DMS 273 (cell line): ENCODE measurements around the gene NLGN3.
"Not testable (repeated sequence)": the region's sequence is repeated elsewhere in the genome, so short reads cannot be mapped to it uniquely, and the experiment has no call there.

Experiments used
- DNase-seq: peaks from one replicate; lab custom pipeline; 2025; ENCODE audit not compliant: unreplicated experiment; lab: John Stamatoyannopoulos, UW

The NLGN3 gene

DNA sequence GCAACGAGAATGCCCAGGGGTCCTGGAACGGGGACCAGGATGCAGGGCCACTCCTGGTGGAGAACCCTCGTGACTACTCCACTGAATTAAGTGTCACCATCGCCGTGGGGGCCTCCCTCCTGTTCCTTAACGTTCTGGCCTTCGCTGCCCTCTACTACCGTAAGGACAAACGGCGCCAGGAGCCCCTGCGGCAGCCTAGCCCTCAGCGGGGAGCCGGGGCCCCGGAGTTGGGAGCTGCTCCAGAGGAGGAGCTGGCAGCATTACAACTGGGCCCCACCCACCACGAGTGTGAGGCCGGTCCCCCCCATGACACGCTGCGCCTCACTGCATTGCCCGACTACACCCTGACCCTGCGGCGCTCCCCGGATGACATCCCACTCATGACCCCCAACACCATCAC lies 24.9 kb downstream of the NLGN3 start:
- no peak for DNase-seq

DNA sequence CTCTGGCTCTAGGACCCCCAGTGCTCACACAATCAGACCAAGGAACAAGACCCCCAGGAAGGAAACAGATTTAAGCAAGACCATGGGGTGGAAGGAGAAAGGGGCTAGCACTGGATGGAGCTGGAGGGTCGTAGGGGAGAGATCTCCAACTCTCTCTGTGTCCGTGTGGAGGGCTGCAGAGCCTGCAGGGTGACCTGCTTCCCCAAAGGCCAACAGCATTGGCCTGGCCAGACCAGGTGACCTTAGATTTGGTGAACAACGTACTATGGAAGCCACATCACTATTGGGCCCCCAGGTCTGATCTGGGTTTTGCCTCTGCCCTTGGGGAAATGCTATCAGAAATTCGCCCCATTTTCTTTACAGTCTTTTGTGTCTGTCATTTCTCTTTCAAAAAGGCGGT lies 26.0 kb downstream of the NLGN3 start:
- DNase-seq: no peak

DNA sequence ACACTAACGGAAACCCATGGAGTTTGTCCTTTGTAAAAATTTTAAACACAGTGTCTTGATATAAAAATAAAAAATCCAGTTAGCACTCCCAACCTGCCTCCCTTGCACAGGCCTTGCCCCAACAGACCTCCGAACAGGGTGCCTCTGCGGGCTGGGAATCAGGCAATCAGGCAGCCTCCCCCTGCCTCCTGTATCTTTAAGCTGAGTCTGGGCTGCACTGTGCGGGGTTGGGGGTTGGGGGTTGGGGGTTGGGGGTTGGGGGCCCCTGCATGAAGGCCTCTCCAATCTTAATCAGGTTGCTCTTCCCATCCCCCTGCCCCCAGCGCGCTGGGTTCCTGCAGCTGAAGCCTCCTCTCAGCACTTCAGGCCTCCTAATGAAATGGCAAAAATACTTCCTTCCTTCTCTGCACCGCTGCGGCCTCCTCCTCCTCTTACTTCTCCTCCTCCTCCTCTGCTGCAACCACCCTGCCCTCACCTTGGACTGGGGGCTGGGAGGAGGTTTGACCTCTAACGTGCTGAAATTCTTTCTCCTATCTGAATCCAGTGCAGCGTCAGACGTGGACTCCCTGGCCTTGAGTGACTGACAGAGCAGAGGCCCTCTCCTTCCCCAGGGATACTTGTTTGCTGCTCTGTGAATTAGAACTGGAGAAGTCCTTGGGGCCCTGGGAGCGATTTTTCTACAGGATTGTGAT lies 26.6 kb downstream of the NLGN3 start:
- no peak for DNase-seq

- DNase-seq: no peak
Measured at GRCh38 chrX:71173440-71173839, 28.8 kb downstream of the NLGN3 start.

GRCh38 chrX:71174795-71175194 lies 30.2 kb downstream of the NLGN3 start:
- no peak for DNase-seq

- DNase-seq: no peak
Measured at GRCh38 chrX:71175531-71175930, 30.9 kb downstream of the NLGN3 start.

DNA sequence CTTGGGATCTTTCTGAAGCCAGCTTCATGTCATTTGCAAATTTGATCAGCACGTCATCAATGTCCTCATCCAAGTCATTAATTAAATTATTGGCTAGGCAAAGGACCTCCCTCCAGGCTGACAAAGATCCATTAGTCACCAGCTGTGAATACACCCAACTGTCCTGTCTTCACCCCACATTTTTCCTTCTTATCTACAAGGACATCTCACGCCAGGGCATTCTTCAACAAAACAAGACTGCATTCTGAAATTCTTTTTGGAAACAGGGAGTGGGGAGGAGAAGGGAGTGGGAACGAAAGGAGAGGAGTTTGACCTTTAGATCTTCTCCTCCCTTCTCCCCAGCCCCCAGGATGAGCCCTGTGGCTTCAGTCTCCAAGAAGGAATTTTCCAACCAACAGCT lies 32.7 kb downstream of the NLGN3 start:
- no peak for DNase-seq

GRCh38 chrX:71178908-71179307 lies 34.3 kb downstream of the NLGN3 start:
- peak; percentile 85 for DNase-seq

GRCh38 chrX:71180579-71181265 lies 36.1 kb downstream of the NLGN3 start:
- not testable (repeated sequence) for DNase-seq

- peak; percentile 67 for DNase-seq
Measured at GRCh38 chrX:71181558-71181909, 36.9 kb downstream of the NLGN3 start.

DNA sequence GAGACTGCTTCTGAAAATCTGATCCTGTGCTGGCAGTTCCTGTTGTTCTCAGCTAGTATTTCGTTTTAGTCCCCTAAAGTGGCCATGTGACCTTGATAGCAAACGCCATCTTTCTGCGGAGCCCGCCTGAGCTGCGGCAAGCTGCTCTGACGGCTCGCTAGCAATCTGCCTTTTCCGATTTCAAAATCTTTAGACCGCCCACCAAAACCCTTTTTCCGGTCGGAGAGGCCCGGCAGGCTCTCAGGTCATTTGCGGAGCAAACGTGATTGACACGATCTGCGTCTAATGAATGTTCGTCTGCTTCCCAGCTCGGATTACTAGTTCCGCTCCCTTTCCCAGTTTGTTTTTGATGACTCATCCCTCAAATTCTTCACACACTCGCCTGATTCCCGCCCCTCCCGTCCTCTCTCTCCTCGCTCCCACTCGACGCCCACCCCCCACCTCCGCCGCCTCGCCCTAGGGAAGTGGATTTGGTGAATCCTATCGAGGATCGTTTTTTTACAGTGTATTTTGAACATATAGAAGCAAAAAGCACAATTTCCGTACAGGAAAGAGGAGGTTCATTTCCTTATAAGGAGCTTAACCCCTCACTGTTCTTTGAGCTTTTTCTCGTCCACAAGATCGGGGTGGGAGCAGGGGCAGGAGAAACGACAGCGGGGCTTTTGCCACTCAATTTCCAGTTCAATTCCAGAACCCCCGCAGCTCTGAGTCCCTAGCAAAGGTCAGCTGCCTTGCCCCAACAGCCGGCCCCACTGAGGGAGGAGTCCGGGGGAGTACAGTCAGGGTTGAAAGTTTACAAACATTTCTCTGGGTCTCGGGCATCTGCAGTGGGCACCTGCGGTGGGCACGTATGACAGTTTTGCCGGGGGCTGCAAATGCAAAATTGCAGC lies 37.5 kb downstream of the NLGN3 start:
- peak; percentile 98 for DNase-seq

DNA sequence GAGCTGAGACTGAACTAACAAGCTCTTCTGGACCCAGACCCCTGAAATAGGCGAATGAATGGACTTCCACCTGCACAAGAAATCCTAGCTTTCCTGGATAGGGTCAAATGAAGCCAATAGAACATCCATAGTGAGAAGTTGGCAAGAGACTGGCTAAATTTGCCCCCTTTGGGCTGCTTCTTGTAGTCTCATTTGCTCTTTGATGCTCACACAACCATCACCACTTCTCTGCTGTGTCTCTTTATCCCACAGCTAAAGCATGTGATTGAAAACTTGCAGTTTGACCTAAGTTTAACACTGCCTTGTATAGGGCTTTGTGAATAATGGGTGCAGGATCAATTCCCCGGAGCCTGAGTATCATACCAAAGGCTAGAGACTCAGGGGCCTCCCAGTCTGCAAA lies 38.2 kb downstream of the NLGN3 start:
- no peak for DNase-seq

GRCh38 chrX:71183341-71183740 lies 38.7 kb downstream of the NLGN3 start:
- DNase-seq: no peak

DNA sequence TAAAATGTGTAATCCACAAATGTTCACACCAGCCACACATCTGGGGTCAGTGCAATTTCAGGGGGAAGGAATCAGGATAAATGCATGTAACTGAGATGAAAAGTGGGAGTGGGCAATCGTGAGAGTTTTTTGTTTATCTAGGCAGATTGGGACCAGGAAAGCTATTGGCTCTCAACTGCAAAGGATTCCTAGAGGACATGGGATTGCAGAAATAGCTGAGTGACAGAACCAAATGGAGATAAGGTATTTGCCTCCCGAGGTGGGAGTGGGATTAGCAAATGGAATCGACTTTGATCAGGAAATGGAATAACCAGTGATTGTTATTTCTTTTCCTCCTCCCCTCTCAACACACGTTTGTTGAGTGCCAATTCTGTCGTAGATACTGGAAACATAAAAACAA lies 39.5 kb downstream of the NLGN3 start:
- DNase-seq: no peak

DNA sequence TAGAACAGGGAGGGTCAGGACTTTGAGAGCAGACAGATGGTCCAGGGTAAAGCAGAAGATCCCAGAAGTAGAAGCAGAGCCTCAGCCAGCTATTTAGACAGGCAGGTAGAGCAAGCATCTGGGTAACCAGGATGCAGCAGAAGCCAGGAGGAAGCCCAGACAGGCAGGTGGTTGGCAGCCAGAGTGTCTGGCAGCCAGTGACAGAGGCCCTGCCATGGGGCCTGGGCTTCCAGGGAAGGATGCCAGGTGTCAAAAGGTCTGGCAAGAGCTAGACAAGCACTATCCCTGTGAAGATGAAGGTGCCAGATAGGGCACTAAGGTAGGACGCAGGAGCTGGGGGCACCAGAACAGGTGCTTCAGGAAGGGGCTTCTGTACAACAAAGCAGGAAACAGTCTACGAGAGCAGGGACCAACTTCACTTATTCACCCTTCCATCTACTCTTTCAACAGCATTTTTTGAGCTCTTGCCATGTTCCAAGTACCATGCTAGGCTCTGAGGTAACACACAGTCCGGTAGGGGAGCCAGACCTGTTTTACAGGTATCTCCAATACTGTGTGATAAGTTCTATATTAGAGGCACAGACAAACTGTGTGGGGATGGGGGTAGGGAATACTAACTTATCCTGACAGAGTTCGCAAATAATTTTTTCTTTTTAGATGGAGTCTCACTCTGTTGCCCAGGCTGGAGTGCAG lies 40.3 kb downstream of the NLGN3 start:
- DNase-seq: peak; percentile 18

DNA sequence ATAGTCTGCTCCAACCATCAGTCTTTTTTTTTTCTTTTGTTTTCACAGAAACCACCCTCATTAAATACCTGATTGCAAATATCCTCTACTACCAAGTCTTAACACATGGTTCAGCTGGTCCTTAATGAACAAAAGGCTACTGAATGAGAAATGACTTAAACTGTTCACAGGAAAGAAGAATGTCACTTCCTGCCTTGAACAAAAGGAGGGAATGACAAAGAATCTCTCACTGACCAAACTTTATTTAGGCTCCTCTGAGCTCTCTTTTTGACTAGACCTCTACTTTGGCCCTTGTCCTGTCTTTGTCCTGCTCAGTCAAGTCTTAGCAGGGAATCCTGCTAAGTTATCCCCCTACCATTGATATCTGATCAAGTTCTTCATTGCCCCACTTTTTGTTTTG lies 46.6 kb downstream of the NLGN3 start:
- no peak for DNase-seq

DNA sequence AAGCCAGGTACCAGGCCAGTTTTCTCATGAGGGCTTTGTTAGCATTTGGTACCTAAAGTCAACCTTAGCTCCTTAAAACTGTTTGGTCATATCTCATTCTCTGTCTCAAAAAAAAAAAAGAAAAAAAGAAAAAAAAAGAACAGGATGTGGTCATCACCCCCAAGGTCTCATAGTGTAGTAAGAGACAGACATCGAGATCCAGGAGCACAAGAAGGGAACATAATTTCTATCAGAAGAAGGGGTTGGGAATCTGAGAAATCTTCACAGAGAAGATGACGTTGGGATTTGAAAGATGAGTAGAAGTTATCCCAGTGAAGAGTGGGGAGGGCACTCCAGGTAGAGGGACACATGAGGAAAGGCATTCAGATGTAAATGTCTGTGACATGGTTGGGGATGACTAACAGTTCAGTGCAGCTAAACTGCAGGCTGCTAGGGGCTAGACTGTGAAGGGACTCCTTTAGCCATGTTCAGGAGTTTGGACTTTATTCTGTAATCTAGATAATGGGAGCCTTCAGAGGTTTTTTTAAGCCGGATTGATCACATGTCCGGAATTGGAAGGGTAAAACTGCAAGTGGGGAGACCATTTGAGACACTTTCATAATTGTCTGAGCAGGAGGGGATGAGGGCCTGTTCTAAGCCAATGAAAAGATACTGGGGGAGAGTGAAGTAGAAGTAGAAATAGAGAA lies 51.5 kb downstream of the NLGN3 start:
- DNase-seq: no peak

DNA sequence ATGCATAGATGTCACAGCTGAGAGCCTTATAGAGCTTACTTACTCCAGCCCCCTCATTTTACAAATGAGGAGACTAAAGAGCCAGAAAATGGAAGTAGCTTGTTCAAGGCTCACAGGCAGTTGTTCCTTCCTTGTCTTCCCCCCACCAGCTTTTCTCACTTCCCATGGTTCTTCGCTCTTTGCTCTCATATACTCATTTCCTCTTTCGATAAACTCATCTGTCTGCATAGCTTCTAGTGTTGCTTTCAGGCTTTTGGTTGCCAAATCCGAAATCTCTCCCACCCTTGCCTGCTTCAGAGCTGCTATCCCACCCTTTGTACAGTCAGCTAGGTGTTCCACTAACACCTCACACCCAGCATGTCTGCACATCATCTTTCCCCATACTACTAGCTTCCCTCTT lies 53.4 kb downstream of the NLGN3 start:
- no peak for DNase-seq

GRCh38 chrX:71199252-71200008 lies 54.8 kb downstream of the NLGN3 start:
- no peak for DNase-seq

DNA sequence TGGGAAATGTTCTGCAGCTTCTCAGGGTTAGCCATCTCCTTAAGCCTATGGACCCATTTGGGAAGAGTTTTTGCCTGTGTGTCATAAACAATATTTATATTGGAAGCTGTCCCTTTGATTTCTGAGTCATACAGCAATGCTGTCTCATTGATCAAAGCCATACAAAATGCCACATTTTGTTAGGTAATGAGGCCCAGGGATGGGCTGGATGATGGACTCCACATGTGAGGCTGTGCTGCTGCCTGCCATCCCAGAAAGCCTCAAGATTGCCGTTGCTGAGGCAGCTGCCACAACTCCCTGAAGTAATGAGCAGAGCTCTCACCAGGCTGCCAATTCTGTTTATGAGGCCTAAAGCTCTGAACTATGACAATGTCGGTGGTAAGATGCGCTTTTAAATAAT lies 66.2 kb downstream of the NLGN3 start:
- DNase-seq: no peak
